ENCODE measurements around the gene GARRE1.

GARRE1 gene

GRCh38 chr19:34226036-34226435 is 28.3 kb upstream of the GARRE1 start:
- no peaks in the 10 kb centered on the region for H3K27me3 ChIP-seq (replicated peaks; ENCODE audit: insufficient read depth, low read length)
- H3K4me3 ChIP-seq (ENCODE audit: low read length): no peak overlapping the region
- H4K20me1 ChIP-seq (ENCODE audit: insufficient read depth, low read length): no peaks in the 10 kb centered on the region
- no peaks in the 10 kb centered on the region for H3K9me2 ChIP-seq (replicated peaks; ENCODE audit: insufficient read depth, low read length)
- H2AFZ ChIP-seq (ENCODE audit: low read length): no peak overlapping the region
- TF ChIP-seq CTCF (IDR thresholded peaks at IDR 0.05; ENCODE audit: low read length) (no peak), EZH2 (optimal IDR thresholded peaks at IDR 0.05; ENCODE audit: low read depth, low read length) (no peak), EZH2phosphoT487 (IDR thresholded peaks at IDR 0.05; ENCODE audit: low read length) (no peak)
- H3K27ac ChIP-seq (ENCODE audit: low read length): no peak overlapping the region
- H3K36me3 ChIP-seq (replicated peaks; ENCODE audit: insufficient read depth, low read length): peaks cover 21% of the 10 kb centered on the region
- H3K79me2 ChIP-seq (ENCODE audit: low read length): peaks cover 19% of the 10 kb centered on the region
- no peak overlapping the region for H3K9ac ChIP-seq (ENCODE audit: low read length)
- no peak for DNase-seq
- H3F3A ChIP-seq (ENCODE audit: insufficient read depth, low read length): no peaks in the 10 kb centered on the region
- H3K4me1 ChIP-seq (ENCODE audit: low read length): no peaks in the 10 kb centered on the region
- H3K9me3 ChIP-seq (replicated peaks; ENCODE audit: insufficient read depth, low read length): no peaks in the 10 kb centered on the region
- no peak overlapping the region for H3K4me2 ChIP-seq (ENCODE audit: low read depth, low read length)

GRCh38 chr19:34228347-34228746 is 26.0 kb upstream of the GARRE1 start:
- TF ChIP-seq CTCF (IDR thresholded peaks at IDR 0.05; ENCODE audit: low read length) (no peak), EZH2phosphoT487 (IDR thresholded peaks at IDR 0.05; ENCODE audit: low read length) (no peak), EZH2 (optimal IDR thresholded peaks at IDR 0.05; ENCODE audit: low read depth, low read length) (no peak)
- Histone ChIP-seq H3K79me2 (ENCODE audit: low read length) (peaks cover 10% of the 10 kb centered on the region), H3F3A (ENCODE audit: insufficient read depth, low read length) (no peaks in the 10 kb centered on the region), H3K4me3 (ENCODE audit: low read length) (no peak overlapping the region), H3K4me1 (ENCODE audit: low read length) (no peaks in the 10 kb centered on the region), H3K36me3 (replicated peaks; ENCODE audit: insufficient read depth, low read length) (peaks cover 13% of the 10 kb centered on the region), H3K9ac (ENCODE audit: low read length) (no peak overlapping the region), H3K27me3 (replicated peaks; ENCODE audit: insufficient read depth, low read length) (no peaks in the 10 kb centered on the region), H2AFZ (ENCODE audit: low read length) (no peak overlapping the region), H3K27ac (ENCODE audit: low read length) (no peak overlapping the region), H3K9me3 (replicated peaks; ENCODE audit: insufficient read depth, low read length) (no peaks in the 10 kb centered on the region), H4K20me1 (ENCODE audit: insufficient read depth, low read length) (no peaks in the 10 kb centered on the region), H3K9me2 (replicated peaks; ENCODE audit: insufficient read depth, low read length) (no peaks in the 10 kb centered on the region), H3K4me2 (ENCODE audit: low read depth, low read length) (no peak overlapping the region)
- DNase-seq: no peak

GRCh38 chr19:34228762-34229161 is 25.6 kb upstream of the GARRE1 start:
- TF ChIP-seq CTCF (IDR thresholded peaks at IDR 0.05; ENCODE audit: low read length): no peak
- no peak for TF ChIP-seq EZH2 (optimal IDR thresholded peaks at IDR 0.05; ENCODE audit: low read depth, low read length)
- no peak for TF ChIP-seq EZH2phosphoT487 (IDR thresholded peaks at IDR 0.05; ENCODE audit: low read length)
- Histone ChIP-seq H4K20me1 (ENCODE audit: insufficient read depth, low read length) (no peaks in the 10 kb centered on the region), H3K4me3 (ENCODE audit: low read length) (no peak overlapping the region), H3K4me1 (ENCODE audit: low read length) (no peaks in the 10 kb centered on the region), H2AFZ (ENCODE audit: low read length) (no peak overlapping the region), H3K27me3 (replicated peaks; ENCODE audit: insufficient read depth, low read length) (no peaks in the 10 kb centered on the region), H3K27ac (ENCODE audit: low read length) (no peak overlapping the region), H3F3A (ENCODE audit: insufficient read depth, low read length) (no peaks in the 10 kb centered on the region), H3K9ac (ENCODE audit: low read length) (no peak overlapping the region), H3K9me3 (replicated peaks; ENCODE audit: insufficient read depth, low read length) (no peaks in the 10 kb centered on the region), H3K36me3 (replicated peaks; ENCODE audit: insufficient read depth, low read length) (peaks cover 9% of the 10 kb centered on the region), H3K4me2 (ENCODE audit: low read depth, low read length) (no peak overlapping the region), H3K79me2 (ENCODE audit: low read length) (peaks cover 6% of the 10 kb centered on the region), H3K9me2 (replicated peaks; ENCODE audit: insufficient read depth, low read length) (no peaks in the 10 kb centered on the region)
- DNase-seq: no peak

Data from MM.1S (cell line).